GM12878 (cell line): ENCODE data around the gene NUDT22. TPM values are rescaled to one million over a fixed set of nuclear protein-coding genes. Genes with fewer than 3 reads are reported as not detected.

ENCODE experiments used
- ATAC-seq: fragments of 200-7000 bp; cut with Tn5 transposase; 3 replicates; pipeline ENCODE4 v1.9.1; 2020; ENCODE audit warnings: mild to moderate bottlenecking, moderate library complexity
- BruUV-seq: library from RNA; stranded (reverse); fragments of 400-500 nt; replicated peaks from 2 replicates; lab custom pipeline; 2021; lab: Mats Ljungman, UMichigan
- CTCF ChIA-PET: fragments of 300-600 bp; sonication (Branson Sonifier 250); formaldehyde crosslinking; extraction: SDS; loops from one replicate; lab custom pipeline; 2021; ENCODE audit warnings: inconsistent platforms; lab: Yijun Ruan, JAX
- POLR2A ChIA-PET: fragments of 350-600 bp; formaldehyde crosslinking; extraction: SDS; loops from one replicate; lab custom pipeline; 2021; ENCODE audit warnings: inconsistent platforms; lab: Charles Lee
- RAD21 ChIA-PET: fragments of 300-600 bp; sonication (Branson Sonifier 250); formaldehyde crosslinking; loops from one replicate; lab custom pipeline; 2023; ENCODE audit warnings: antibody characterized with exemption; ENCODE audit not compliant: unreplicated experiment; lab: Charles Lee
- SMC1A ChIA-PET: fragments of 300-600 bp; sonication (Branson Sonifier 250); formaldehyde crosslinking; loops from one replicate; lab custom pipeline; 2023; ENCODE audit not compliant: unreplicated experiment, uncharacterized antibody; lab: Charles Lee
- DNase-seq: peaks from one replicate; pipeline ENCODE4 v3.0.0-alpha.2; 2011; ENCODE audit warnings: low read depth, low spot score
- FAIRE-seq: peaks from 3 replicates; lab custom pipeline; 2011; peaks lifted over from hg19 to GRCh38; lab: Jason Lieb, UNC
- H2AFZ ChIP-seq: 2 replicates; pipeline ENCODE4 v1.6.0; 2011; ENCODE audit warnings: low read depth, low read length, control low read depth; ENCODE audit not compliant: control insufficient read depth
- H3K27ac ChIP-seq: 2 replicates; pipeline ENCODE4 v1.5.1; 2011; ENCODE audit warnings: control low read depth; ENCODE audit not compliant: control insufficient read depth, insufficient read depth
- H3K27me3 ChIP-seq, 2 experiments: replicated peaks in 1 of 2; 2 replicates each; pipeline versions ENCODE4 v1.6.0 to v1.6.1; 2011; ENCODE audit warnings: low read length in 1 of 2; ENCODE audit not compliant: control insufficient read depth in 2 of 2, insufficient read depth in 2 of 2
- H3K36me3 ChIP-seq, 2 experiments: 2 replicates each; pipeline ENCODE4 v1.5.1; 2011; ENCODE audit warnings: low read length in 1 of 2; ENCODE audit not compliant: control insufficient read depth in 2 of 2, insufficient read depth in 2 of 2
- H3K4me1 ChIP-seq: 2 replicates; pipeline ENCODE4 v1.6.1; 2011; ENCODE audit warnings: mild to moderate bottlenecking, low read length, moderate library complexity, mixed read lengths; ENCODE audit not compliant: control insufficient read depth, insufficient read depth
- H3K4me2 ChIP-seq: 2 replicates; pipeline ENCODE4 v1.6.0; 2011; ENCODE audit warnings: control low read depth; ENCODE audit not compliant: control insufficient read depth, insufficient read depth
- H3K4me3 ChIP-seq: fragments of 200-600 bp; sonication (generic); 2 replicates; pipeline ENCODE4 v1.5.1; 2016
- H3K79me2 ChIP-seq: 2 replicates; pipeline ENCODE4 v1.6.0; 2011; ENCODE audit warnings: low read length; ENCODE audit not compliant: control insufficient read depth, insufficient read depth
- H3K9ac ChIP-seq: 2 replicates; pipeline ENCODE4 v1.8.0; 2011; ENCODE audit warnings: low read length, control low read depth, mixed read lengths; ENCODE audit not compliant: control insufficient read depth, insufficient read depth
- H3K9me3 ChIP-seq: replicated peaks from 3 replicates; pipeline ENCODE4 v1.5.1; 2011; ENCODE audit warnings: mild to moderate bottlenecking, low read length; ENCODE audit not compliant: control insufficient read depth, insufficient read depth
- H4K20me1 ChIP-seq: 2 replicates; pipeline ENCODE4 v1.6.0; 2011; ENCODE audit not compliant: control insufficient read depth, insufficient read depth
- BHLHE40 ChIP-seq, 2 experiments: fragments of 450-650 bp in 1 of 2; IDR thresholded peaks; 2 replicates each; pipeline ENCODE4 v1.6.1; 2011 to 2017; ENCODE audit warnings: low read depth in 2 of 2, borderline replicate concordance in 1 of 2, improper control_type of control experiment in 1 of 2, low read length in 1 of 2, mild to moderate bottlenecking in 1 of 2
- NR2F1 ChIP-seq: fragments of 450-650 bp; conservative IDR thresholded peaks from 2 replicates; pipeline ENCODE4 v1.6.1; 2017; ENCODE audit warnings: mild to moderate bottlenecking
- PAX5 ChIP-seq: IDR thresholded peaks from 2 replicates; pipeline ENCODE4 v1.6.1; 2011; ENCODE audit warnings: low read depth, low read length, borderline replicate concordance
- RB1 ChIP-seq: fragments of 450-650 bp; formaldehyde crosslinking; IDR thresholded peaks from 2 replicates; pipeline ENCODE4 v1.6.1; 2017; ENCODE audit warnings: mild to moderate bottlenecking, borderline replicate concordance
- SP1 ChIP-seq: IDR thresholded peaks from one replicate; pipeline ENCODE4 v1.6.1; 2011; ENCODE audit warnings: low read depth, low read length
- SREBF1 ChIP-seq: IDR thresholded peaks from 2 replicates; pipeline ENCODE4 v1.6.1; 2012; ENCODE audit warnings: mild to moderate bottlenecking, low read length
- YY1 ChIP-seq: IDR thresholded peaks from 2 replicates; pipeline ENCODE4 v1.6.1; 2011; ENCODE audit warnings: low read depth, mild to moderate bottlenecking, low read length
- WGBS: methylation state at CpG from one replicate; pipeline ENCODE4 v1.1.6; 2016; ENCODE audit warnings: low lambda C conversion rate; ENCODE audit not compliant: insufficient replicate concordance, insufficient coverage; ENCODE audit errors: missing lambda C conversion rate; 5-methylcytosine and 5-hydroxymethylcytosine counted together
- in situ Hi-C: fragments of 300-500 bp; cut with MboI; formaldehyde crosslinking; loops from 9 replicates; pipeline ENCODE4 v1.14.3; 2018; ENCODE audit warnings: mixed read lengths
- intact Hi-C: fragments of 100-400 bp; cut with micrococcal nuclease; formaldehyde crosslinking; loops from one replicate; pipeline ENCODE4 v1.14.2; 2022; ENCODE audit not compliant: unreplicated experiment
- polyA plus RNA-seq, 11 experiments: library from polyadenylated mRNA; depleted of rRNA in 4 of 11; unstranded in 6 of 11; stranded (reverse) in 5 of 11; fragments of >200 nt; fragmentation: Nextera tagmentation in 4 of 11; fragmentation: Illumina TruSeq in 1 of 11; extraction: Ambion mirVana in 4 of 11; extraction: Trizol in 1 of 11; gene quantifications; 1 replicate in 1 of 11; 2 replicates in 10 of 11; pipeline versions ENCODE4 v1.2.1 to v1.2.3, GENCODE V29; 2011 to 2016; ENCODE audit warnings: inconsistent platforms in 2 of 11, missing spikeins in 2 of 11, low read depth in 1 of 11
- total RNA-seq, 4 experiments: library from RNA; depleted of rRNA in 3 of 4; stranded (reverse); fragments of >200 nt in 3 of 4; fragmentation: Illumina TruSeq in 1 of 4; extraction: Trizol in 1 of 4; gene quantifications; 2 replicates each; pipeline versions ENCODE4 v1.2.1 to v1.2.3, GENCODE V29; 2013 to 2021
- TF ChIP-seq, protein P1 (sequence below), 3 experiments: IDR thresholded peaks in 2 of 3; conservative IDR thresholded peaks in 1 of 3; 2 replicates each; pipeline ENCODE4 v1.5.1; 2011; ENCODE audit warnings: low read depth in 3 of 3, low read length in 3 of 3, mild to moderate bottlenecking in 3 of 3, control low read depth in 2 of 3, moderate library complexity in 2 of 3, inconsistent platforms in 1 of 3, mixed read lengths in 1 of 3; ENCODE audit not compliant: control insufficient read depth in 2 of 3, insufficient read depth in 1 of 3; ENCODE audit errors: extremely low read depth in 1 of 3
- TF ChIP-seq, protein P2 (sequence below): IDR thresholded peaks from 2 replicates; pipeline ENCODE4 v1.6.1; 2011; ENCODE audit warnings: borderline replicate concordance, low read depth, mild to moderate bottlenecking, moderate library complexity, mixed read lengths, low read length; ENCODE audit not compliant: insufficient read depth; ENCODE audit errors: extremely low read length
- TF ChIP-seq, protein P3 (sequence below): fragments of 450-650 bp; IDR thresholded peaks from 2 replicates; pipeline ENCODE4 v1.6.1; 2018; ENCODE audit warnings: borderline replicate concordance, mild to moderate bottlenecking; ENCODE audit not compliant: partially characterized antibody
- TF ChIP-seq, protein P4 (sequence below): fragments of 450-650 bp; IDR thresholded peaks from 2 replicates; pipeline ENCODE4 v1.6.1; 2017; ENCODE audit warnings: mild to moderate bottlenecking, moderate library complexity

The NUDT22 gene
- total and polyA plus RNA-seq, 10 of the 15 experiments (the other 5 are each of a cell fraction or from before 2014, with no cell fraction given), result 6.7 to 115 (median 64.7) TPM

DNA sequence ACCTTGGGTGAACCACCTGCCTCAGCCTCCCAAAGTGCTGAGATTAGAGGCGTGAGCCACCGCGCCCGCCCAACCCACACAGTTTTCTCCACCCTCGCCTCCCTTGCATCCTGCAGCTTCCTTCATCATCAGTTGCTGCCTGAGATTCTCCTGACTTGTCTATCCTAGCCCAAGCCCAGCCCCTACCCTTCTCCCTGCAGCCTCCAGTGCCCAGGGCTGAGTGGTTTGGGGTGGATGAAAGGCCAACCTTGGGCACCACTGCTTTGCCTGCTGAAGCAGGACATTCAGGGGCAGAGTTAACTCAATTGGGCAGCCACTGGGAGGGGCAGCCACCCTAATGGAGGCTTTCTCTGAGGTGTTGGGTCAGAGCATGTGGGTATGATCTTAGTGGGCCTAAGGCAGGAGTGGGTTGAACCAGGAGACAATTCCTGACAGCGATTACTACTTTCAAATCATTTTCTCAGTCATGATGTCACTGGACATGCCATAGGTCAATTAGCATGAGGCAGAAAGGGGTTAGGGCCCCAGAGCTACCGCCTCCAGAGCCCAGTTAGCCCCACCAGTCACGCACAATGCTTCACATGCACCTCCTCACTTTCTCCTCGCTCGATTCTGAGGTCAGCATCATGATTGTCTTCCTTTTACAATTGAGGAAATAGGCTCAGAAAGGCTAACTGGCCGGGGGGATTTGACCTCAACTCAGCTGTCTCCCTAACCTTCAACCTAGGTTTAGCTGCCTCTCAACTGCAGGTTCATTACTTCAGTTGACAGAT, 13.8 kb downstream of the NUDT22 start:
- ChIA-PET RAD21 (interaction anchor here (1.1 kb wide), 1 partner anchor 29 kb away, joined by 3 read pairs; no protein-coding TSS in a partner anchor), POLR2A (interaction anchor here (0.6 to 3.0 kb wide), 9 partner anchors 8 to 1586 kb away, joined by 3 to 21 read pairs (median 3); partner anchors contain the start of genes DNAJC4, FERMT3 and STIP1), SMC1A (interaction anchor here (1.0 to 5.0 kb wide), 2 partner anchors 13 to 33 kb away, joined by 3 to 40 read pairs; partner anchors contain the start of genes FERMT3 and NUDT22), CTCF (interaction anchor here (0.6 to 6.2 kb wide), 4 partner anchors 11 to 634 kb away, joined by 3 to 31 read pairs (median 4); partner anchors contain the start of genes PLCB3, PRDX5 and TRMT112)
- Histone ChIP-seq H3K4me3 (peak overlapping the region; percentile 59), H3K9me3 (no peaks in the 10 kb centered on the region), H2AFZ (no peak overlapping the region), H4K20me1 (no peaks in the 10 kb centered on the region), H3K4me2 (peak overlapping the region; percentile 90), H3K36me3 (peaks cover 0 to 13% of the 10 kb centered on the region in 2 experiments; a peak in 2 of 4 replicates), H3K27ac (peak overlapping the region; percentile 92), H3K9ac (peak overlapping the region; percentile 87), H3K27me3 (no peaks in the 10 kb centered on the region), H3K79me2 (peaks cover 32% of the 10 kb centered on the region), H3K4me1 (peaks cover 47% of the 10 kb centered on the region)
- WGBS, result 36% methylated on average over 11 of the region's 11 CpGs
- no TSS peak for BruUV-seq
- FAIRE-seq (peak; percentile 27), ATAC-seq (peak; percentile 34), DNase-seq (peak; percentile 36)
- intact Hi-C loops, result loop anchor here (2.0 kb wide), 2 partner anchors 35 to 65 kb away; partner anchors contain the start of gene ESRRA
- in situ Hi-C loops, result loop anchor here (25.0 kb wide), 1 partner anchor 1622 kb away; the partner anchor contains the start of genes CFL1, EFEMP2 and MUS81
- TF ChIP-seq, protein P1, sequence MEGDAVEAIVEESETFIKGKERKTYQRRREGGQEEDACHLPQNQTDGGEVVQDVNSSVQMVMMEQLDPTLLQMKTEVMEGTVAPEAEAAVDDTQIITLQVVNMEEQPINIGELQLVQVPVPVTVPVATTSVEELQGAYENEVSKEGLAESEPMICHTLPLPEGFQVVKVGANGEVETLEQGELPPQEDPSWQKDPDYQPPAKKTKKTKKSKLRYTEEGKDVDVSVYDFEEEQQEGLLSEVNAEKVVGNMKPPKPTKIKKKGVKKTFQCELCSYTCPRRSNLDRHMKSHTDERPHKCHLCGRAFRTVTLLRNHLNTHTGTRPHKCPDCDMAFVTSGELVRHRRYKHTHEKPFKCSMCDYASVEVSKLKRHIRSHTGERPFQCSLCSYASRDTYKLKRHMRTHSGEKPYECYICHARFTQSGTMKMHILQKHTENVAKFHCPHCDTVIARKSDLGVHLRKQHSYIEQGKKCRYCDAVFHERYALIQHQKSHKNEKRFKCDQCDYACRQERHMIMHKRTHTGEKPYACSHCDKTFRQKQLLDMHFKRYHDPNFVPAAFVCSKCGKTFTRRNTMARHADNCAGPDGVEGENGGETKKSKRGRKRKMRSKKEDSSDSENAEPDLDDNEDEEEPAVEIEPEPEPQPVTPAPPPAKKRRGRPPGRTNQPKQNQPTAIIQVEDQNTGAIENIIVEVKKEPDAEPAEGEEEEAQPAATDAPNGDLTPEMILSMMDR (IDR thresholded peaks at IDR 0.05 in 2 of 3, conservative IDR thresholded peaks at IDR 0.05 in 1 of 3; ENCODE audit: control insufficient read depth in 2 of 3, extremely low read depth in 1 of 3, insufficient read depth in 1 of 3, low read depth in 3 of 3, low read length in 3 of 3), result no peak
- TF ChIP-seq, protein P2, sequence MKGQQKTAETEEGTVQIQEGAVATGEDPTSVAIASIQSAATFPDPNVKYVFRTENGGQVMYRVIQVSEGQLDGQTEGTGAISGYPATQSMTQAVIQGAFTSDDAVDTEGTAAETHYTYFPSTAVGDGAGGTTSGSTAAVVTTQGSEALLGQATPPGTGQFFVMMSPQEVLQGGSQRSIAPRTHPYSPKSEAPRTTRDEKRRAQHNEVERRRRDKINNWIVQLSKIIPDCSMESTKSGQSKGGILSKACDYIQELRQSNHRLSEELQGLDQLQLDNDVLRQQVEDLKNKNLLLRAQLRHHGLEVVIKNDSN, result no peak
- TF ChIP-seq BHLHE40 (IDR thresholded peaks at IDR 0.05; ENCODE audit: borderline replicate concordance in 1 of 2, low read depth in 2 of 2, low read length in 1 of 2), result peak; percentile 42 to 69
- TF ChIP-seq, protein P3, sequence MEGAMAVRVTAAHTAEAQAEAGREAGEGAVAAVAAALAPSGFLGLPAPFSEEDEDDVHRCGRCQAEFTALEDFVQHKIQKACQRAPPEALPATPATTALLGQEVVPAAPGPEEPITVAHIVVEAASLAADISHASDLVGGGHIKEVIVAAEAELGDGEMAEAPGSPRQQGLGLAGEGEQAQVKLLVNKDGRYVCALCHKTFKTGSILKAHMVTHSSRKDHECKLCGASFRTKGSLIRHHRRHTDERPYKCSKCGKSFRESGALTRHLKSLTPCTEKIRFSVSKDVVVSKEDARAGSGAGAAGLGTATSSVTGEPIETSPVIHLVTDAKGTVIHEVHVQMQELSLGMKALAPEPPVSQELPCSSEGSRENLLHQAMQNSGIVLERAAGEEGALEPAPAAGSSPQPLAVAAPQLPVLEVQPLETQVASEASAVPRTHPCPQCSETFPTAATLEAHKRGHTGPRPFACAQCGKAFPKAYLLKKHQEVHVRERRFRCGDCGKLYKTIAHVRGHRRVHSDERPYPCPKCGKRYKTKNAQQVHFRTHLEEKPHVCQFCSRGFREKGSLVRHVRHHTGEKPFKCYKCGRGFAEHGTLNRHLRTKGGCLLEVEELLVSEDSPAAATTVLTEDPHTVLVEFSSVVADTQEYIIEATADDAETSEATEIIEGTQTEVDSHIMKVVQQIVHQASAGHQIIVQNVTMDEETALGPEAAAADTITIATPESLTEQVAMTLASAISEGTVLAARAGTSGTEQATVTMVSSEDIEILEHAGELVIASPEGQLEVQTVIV, result no peak
- TF ChIP-seq NR2F1, result peak; percentile 18
- peak; percentile 58 for TF ChIP-seq YY1
- no peak for TF ChIP-seq RB1
- TF ChIP-seq SREBF1, result no peak
- TF ChIP-seq, protein P4, sequence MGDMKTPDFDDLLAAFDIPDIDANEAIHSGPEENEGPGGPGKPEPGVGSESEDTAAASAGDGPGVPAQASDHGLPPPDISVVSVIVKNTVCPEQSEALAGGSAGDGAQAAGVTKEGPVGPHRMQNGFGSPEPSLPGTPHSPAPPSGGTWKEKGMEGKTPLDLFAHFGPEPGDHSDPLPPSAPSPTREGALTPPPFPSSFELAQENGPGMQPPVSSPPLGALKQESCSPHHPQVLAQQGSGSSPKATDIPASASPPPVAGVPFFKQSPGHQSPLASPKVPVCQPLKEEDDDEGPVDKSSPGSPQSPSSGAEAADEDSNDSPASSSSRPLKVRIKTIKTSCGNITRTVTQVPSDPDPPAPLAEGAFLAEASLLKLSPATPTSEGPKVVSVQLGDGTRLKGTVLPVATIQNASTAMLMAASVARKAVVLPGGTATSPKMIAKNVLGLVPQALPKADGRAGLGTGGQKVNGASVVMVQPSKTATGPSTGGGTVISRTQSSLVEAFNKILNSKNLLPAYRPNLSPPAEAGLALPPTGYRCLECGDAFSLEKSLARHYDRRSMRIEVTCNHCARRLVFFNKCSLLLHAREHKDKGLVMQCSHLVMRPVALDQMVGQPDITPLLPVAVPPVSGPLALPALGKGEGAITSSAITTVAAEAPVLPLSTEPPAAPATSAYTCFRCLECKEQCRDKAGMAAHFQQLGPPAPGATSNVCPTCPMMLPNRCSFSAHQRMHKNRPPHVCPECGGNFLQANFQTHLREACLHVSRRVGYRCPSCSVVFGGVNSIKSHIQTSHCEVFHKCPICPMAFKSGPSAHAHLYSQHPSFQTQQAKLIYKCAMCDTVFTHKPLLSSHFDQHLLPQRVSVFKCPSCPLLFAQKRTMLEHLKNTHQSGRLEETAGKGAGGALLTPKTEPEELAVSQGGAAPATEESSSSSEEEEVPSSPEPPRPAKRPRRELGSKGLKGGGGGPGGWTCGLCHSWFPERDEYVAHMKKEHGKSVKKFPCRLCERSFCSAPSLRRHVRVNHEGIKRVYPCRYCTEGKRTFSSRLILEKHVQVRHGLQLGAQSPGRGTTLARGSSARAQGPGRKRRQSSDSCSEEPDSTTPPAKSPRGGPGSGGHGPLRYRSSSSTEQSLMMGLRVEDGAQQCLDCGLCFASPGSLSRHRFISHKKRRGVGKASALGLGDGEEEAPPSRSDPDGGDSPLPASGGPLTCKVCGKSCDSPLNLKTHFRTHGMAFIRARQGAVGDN, result peak; percentile 70
- peak; percentile 78 for TF ChIP-seq PAX5
- peak; percentile 33 for TF ChIP-seq SP1
